Anterior cingulate cortex (tissue), 58 donors: Measurements from ENCODE around the gene SSH3.
A peak's percentile ranks its signal among the peaks of the same experiment; 100 is the strongest.

Experiments
- DNase-seq, 58 donors: peaks; one replicate each; lab custom pipeline; 2025; lab: John Stamatoyannopoulos, UW

Gene SSH3

DNA sequence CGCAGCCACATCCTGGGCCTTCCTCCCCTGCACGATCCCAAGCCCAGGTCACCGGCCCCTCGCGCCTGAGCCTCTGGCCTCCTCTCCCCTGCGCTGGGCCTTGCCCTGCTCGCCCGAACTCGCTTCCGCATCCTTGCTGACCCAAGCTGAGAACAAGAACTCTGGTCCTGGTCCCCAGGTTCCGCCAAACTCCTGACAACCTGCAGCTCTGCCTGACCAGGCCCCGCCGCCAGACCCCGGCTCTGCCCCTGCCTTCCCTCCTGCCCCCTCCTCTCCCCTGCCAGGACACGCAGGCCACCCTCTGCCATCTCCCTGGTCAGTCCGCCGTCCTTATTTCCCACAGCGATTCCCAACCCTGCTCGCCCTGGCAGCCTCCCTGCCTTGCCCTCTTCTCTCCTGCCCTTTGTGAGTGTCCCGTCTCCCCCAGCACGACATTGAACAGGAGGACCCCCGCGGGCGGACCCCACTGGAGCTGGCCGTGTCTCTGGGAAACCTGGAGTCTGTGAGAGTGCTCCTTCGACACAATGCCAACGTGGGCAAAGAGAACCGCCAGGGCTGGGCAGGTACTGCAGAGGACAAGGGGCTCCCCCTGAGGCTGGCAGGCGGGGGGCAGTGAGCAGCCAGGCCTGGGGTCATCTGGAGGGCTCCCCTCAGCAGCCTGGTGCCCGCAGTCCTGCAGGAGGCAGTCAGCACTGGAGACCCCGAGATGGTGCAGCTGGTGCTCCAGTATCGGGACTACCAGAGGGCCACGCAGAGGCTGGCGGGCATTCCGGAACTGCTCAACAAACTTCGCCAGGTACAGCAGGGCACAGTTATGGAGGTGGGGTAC lies 13.5 kb upstream of the SSH3 start:
- peak in 2 of 58 donors; percentile 43 to 55 for DNase-seq

DNA sequence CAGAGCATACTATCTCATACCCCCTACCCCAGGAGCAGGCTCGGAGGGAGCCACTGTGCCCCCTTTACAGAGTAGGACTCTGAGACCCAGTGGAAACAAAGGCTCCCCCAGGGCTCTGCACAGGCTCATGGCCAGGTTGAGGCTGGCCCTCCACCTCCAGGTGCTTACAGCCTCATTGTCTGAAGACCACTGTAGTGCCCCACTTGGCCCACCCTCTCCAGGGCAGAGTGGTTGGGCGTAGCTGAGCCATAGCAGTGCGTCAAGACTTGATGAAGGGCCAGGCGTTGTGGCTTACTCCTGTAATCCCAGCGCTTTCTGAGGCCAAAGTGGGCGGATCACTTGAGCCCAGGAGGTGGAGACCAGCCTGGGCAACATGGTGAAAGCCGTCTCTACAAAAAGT lies 12.5 kb upstream of the SSH3 start:
- no peak for DNase-seq

DNA sequence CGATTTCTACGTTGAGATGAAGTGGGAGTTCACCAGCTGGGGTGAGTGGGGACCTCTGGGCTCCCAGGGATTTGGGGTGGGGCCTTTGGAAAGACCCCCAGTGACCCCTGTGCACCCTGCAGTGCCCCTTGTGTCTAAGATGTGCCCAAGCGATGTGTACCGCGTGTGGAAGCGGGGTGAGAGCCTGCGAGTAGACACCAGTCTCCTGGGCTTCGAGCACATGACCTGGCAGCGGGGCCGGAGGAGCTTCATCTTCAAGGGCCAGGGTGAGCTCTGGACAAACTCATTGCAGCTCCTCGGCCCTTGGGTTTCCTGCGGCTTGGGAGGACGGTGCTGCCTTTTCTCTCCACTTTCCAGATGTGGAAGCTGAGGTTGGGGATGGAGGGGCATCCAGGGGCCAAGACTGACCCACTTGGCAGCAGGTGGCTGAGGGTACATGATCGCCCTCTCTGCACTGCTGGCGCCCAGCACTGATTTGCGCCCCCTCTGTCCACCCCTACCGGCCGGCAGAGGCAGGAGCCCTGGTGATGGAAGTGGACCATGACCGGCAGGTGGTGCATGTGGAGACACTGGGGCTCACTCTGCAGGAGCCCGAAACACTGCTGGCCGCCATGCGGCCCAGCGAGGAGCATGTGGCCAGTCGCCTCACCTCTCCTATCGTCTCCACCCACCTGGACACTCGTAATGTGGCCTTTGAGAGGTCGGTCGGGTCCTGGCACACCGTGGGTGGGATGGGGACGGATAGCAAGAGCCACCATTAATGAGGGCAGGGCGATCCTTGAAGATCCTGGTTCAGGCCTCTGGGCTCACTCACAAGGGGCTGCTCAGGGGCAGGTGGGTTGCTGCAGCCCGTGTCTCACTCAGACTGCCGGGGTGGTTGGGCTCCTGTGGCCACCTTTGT lies 11.6 kb upstream of the SSH3 start:
- DNase-seq = no peak

DNA sequence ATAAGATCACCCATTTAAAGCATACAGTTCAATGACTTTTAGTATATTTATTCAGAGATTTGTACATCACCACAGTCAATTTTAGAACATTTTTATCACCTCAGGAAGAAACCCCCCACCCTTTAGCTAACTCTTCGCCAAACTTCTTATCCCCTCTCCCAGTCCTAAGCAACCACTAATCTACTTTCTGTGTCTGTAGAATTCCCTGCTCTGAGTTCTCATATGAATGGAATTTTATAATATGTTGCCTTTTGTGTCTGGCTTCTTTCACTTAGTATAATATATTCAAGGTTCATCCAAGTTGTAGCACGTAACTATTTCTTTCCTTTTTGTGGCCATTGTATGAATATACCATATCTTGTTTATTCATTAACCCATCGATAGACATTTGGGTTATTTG lies 10.7 kb upstream of the SSH3 start:
- DNase-seq = no peak

DNA sequence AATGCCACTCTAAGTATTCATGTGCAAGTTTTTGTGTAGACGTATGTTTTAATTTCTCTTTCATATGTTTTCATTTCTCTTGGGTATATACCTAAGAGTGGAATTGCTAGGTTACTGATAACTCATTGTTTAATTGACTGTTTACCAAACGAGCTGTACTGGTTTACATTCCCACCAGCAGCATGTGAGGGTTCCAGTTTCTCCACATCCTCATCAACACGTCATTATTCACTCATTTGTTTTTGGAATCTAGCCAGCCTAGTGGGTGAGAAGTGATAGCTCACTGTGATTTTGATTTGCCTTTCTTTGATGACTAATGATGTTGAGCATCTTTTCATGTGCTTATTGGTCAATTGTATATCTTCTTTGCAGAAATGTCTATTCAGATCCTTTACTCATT lies 10.2 kb upstream of the SSH3 start:
- DNase-seq = no peak

DNA sequence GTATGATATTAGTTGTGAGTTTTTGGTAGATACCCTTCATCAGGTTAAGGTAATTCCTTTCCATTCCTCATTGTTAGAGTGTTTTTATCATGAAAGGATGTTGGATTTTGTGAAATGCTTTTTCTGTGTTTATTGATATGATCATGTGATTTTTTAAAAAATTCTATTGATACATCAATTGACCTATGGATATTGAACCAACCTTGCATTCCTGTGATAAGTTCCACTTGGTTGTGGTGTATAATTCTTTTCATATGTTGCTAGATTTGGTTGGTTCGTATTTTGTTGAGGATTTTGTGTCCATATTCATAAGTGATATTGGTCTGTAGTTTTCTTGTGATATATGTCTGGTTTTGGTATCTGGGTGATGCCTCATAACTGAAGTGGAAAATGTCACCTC lies 7.5 kb upstream of the SSH3 start:
- no peak for DNase-seq

DNA sequence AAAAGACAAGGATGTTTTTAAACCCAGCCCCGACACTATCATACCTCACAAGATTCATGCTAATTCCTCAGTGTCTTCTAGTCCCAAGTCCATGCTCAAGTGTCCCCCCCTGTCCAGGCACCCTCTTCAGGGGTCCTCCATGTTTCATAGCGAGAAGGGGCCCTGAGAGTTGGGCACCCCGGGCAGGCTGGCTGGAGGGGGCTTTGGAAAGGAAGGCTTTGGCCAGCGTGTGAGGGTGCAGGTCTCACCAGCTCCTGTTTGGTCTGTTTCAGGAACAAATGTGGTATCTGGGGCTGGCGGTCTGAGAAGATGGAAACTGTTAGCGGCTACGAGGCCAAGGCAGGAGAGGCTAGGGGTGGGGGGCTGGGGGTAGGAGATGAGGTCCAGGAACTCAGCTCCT lies 4.5 kb upstream of the SSH3 start:
- DNase-seq = no peak

DNA sequence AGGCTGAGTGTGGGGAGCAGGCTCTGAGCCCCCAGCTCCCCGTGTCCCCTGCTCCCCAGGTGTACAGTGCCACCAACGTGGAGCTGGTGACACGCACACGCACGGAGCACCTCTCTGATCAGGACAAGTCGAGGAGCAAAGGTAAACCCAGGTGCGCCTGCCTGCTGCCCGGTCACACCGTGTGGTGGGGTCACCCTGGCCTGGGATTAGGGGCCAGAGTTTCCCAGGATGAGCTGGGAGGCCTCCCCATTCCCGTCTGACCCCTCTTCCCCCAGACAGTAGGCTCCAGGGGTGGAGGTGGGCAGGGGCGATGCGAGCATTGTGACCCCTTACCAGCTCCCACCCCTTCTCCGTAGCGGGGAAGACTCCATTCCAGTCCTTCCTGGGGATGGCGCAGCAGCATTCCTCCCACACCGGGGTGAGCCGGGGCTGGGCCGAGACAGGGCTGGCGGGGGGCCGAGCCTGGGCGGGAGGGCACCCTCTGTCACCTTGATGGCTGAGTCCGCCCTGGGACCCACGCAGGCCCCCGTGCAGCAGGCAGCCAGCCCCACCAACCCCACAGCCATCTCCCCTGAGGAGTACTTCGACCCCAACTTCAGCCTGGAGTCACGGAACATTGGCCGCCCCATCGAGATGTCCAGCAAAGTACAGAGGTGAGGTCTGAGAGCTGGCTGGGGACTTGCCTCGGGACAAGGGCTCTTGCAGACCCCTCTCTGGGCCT lies 3.7 kb upstream of the SSH3 start:
- no peak for DNase-seq

DNA sequence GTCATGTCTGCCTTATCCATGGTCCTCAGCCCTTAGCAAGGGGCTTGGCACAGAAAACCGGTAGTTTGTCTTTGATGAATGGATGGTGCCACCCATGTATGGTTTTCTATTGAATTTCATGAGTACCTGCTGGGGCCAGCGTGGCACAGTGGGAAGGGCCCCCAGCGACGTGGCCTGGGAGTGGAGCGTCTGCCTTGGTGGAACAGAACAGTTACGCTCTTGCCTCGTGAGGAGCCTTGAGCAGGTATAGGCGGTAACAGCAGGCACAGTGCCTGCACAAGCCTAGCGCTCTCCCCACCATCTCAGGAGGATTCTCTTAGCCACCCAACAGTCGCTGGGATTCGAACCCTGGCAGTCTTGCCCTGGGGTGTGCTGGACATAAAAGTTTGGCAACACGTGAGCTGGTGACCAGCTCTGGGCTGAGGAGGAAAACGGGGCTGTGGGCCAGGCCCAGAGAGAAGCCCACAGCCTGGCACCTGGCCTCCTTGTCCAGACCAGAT lies 3.0 kb upstream of the SSH3 start:
- DNase-seq = no peak

DNA sequence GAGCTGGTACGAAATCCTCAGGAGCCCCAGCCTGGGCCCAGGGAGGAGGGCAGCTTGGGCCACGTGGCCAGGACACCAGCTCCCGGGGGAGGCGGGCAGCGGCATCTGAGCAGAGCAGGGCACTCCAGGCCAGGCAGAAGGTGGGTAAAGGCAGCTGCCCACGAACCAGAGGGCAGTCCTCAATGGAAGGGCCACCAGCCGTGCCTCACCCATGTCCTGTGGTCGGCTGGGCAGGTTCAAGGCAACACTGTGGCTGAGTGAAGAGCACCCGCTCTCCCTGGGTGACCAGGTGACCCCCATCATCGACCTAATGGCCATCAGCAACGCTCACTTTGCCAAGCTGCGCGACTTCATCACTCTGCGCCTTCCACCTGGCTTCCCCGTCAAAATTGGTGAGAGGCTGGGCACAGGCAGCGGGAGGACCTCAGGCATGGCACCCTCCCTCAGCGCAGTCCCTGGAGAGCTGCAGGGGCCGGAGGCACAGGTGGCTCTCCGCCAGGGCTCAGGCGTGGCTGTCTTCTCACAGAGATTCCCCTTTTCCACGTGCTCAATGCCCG lies 2.5 kb upstream of the SSH3 start:
- no peak for DNase-seq

DNA sequence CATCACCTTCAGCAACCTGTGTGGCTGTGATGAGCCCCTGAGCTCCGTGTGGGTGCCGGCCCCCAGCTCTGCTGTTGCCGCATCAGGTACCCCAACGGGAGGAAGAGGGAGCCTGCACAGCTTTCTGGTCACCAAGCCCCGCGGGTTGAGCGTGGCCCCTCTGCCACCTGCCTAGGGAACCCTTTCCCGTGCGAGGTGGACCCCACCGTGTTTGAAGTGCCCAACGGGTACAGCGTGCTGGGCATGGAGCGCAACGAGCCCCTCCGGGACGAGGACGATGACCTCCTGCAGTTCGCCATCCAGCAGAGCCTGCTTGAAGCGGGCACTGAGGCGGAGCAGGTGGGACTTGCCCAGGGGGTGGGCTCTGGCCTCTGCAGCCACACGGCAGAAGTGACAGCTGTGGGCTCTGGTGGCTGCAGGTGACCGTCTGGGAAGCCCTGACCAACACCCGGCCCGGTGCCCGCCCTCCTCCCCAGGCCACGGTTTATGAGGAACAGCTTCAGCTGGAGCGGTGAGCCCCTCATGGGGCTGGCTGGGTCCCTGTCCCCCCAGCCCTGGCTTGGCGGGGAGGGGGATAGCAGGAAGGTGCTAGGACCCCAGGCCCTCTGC lies 1.9 kb upstream of the SSH3 start:
- no peak for DNase-seq

DNA sequence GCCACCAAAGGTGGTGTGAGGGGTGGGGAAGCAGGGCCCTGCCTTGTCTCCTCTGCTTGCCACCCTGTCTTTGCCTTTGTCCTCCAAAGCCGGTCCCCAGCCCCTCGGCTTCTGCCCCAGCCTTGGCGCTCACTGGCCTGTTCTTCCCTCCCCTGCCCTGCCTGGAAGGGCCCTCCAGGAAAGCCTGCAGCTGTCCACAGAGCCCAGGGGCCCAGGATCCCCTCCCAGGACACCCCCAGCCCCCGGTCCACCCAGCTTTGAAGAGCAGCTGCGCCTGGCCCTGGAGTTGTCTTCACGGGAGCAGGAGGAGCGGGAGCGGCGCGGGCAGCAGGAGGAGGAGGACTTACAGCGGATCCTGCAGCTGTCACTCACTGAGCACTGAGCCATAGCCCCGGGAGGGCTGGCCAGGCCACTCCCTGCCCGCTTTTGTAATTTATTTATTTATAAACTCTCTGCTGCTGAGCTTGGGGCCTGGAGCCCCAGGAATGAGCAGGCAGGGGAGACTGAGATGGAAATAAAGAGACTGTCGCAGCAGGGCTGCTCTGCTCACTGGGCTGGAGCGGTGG lies 1.3 kb upstream of the SSH3 start:
- DNase-seq = peak in 18 of 58 donors; percentile 9 to 62 (median 26)

DNA sequence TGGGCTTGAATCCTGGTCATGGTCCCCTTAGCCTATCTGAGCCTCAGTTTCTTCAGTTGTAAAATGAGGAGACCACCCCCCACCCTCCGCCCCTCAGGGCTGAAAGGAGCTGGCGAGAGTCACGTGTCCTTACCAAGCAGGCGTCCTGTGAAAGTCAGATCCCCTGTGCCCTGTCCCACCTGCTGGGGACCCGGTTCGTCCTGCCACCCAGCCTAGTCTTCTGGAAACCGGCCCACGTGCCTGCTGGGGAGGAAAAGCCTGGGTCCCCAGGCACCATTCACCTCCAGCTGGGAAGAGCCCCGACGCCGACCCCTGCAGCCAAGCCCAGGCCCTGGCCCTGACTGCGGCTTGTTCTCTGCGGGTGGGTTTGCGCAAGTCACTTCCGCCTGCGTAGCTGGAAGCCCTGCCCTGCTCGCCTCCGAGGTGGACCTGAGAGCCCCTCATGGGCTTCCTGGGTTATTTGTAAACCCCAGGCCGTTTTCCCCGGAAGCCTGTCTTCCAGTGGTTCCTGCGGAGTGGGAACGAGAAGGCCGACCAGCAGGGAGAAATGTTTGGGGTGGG lies 679 bp upstream of the SSH3 start:
- peak in 1 of 58 donors; percentile 30 for DNase-seq

DNA sequence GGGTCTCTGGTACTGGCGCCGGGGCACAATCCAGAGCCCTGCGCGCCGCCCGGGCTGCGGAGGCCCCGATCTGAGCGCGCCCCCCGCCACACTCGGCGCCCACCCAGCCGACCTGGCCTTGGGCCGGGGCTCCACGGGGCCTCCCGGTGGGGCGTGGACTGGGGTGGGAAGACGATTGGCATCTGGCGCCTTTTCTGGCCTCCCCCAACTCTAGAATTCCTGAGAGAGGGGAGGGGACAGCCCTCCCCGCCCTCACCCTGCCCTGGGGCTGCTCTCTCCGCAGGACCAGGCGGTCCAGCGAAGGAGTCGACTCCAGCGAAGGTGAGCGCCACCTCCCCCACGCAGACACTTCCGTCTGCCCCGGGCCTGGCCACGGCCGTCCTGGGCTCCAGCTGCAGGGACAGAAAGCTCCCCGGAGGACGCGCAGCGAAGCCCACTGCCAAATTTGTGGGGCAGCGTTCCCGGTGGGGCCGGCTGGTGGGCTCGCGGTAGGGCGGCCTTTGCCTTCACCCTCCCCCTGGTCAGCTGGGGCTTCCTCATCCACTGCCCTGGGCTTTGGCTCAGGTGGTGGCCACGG lies 593 bp downstream of the SSH3 start:
- DNase-seq = no peak

DNA sequence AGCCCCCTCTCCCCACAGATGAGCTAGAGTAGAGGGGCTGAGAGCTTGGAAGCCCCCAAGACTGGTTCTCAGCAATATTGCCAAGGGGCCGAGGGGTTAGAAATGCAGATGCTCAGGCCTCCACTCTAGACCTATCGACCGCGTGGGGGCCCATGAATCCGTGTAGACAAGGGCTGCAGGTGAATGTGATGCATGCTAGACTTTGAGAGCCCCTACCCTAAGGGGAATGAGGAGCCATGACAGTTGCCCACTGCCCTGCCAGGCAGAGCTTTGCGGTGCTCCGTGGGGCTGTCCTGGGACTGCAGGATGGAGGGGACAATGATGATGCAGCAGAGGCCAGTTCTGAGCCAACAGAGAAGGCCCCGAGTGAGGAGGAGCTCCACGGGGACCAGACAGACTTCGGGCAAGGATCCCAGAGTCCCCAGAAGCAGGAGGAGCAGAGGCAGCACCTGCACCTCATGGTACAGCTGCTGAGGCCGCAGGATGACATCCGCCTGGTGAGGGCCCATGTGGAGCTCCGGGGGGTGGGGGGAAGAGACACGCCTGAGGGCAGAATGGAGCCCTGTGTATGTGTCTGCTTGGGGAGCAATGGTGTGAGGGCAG lies 1.3 kb downstream of the SSH3 start:
- no peak for DNase-seq

DNA sequence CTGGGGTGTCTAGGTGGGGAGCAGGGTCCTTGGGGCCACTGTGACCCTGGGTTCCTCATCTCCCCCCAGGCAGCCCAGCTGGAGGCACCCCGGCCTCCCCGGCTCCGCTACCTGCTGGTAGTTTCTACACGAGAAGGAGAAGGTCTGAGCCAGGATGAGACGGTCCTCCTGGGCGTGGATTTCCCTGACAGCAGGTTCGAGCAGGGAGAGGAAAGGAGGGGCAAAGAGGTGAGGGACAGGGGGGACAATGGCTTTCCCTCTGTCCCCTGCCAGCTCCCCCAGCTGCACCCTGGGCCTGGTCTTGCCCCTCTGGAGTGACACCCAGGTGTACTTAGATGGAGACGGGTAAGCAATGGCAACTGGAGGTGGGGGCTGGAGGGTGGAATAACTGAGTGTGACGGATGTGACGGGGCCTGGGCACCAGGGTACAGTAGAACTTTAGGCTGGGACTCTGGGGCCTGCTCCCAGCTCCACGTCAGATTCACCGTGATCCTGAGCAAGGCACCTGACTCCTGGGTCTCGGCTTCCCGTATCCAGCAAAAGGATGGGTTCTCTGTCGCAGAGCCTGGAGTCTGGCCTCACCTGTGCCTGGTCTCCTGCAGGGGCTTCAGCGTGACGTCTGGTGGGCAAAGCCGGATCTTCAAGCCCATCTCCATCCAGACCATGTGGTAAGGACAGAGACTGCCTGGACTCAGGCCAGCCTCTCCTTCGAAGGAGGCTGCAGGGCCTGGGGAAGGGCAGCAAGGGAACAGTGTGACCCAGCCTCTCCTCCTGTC lies 3.6 kb downstream of the SSH3 start:
- DNase-seq = no peak

DNA sequence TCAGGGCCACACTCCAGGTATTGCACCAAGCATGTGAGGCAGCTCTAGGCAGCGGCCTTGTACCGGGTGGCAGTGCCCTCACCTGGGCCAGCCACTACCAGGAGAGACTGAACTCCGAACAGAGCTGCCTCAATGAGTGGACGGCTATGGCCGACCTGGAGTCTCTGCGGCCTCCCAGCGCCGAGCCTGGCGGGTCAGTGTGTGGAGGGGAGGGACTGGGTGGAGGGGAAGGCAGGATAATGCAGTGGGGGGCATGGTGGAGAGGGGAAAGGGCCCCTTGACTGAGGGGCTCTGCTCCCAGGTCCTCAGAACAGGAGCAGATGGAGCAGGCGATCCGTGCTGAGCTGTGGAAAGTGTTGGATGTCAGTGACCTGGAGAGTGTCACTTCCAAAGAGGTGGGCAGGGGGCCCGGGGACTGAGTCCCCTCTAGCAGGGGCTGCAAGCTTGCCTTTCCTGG lies 4.2 kb downstream of the SSH3 start:
- DNase-seq = no peak
